GM12872 (cell line): ENCODE results near the gene STAB2.

Source experiments
- CTCF ChIP-seq: IDR thresholded peaks from 3 replicates; pipeline ENCODE4 v1.5.1; 2011; ENCODE audit warnings: low read depth, mild to moderate bottlenecking, low read length, moderate library complexity; ENCODE audit not compliant: insufficient read depth

The STAB2 gene

GRCh38 chr12:103677905-103678304, 90.8 kb downstream of the STAB2 start:
- TF ChIP-seq CTCF, result no peak

DNA sequence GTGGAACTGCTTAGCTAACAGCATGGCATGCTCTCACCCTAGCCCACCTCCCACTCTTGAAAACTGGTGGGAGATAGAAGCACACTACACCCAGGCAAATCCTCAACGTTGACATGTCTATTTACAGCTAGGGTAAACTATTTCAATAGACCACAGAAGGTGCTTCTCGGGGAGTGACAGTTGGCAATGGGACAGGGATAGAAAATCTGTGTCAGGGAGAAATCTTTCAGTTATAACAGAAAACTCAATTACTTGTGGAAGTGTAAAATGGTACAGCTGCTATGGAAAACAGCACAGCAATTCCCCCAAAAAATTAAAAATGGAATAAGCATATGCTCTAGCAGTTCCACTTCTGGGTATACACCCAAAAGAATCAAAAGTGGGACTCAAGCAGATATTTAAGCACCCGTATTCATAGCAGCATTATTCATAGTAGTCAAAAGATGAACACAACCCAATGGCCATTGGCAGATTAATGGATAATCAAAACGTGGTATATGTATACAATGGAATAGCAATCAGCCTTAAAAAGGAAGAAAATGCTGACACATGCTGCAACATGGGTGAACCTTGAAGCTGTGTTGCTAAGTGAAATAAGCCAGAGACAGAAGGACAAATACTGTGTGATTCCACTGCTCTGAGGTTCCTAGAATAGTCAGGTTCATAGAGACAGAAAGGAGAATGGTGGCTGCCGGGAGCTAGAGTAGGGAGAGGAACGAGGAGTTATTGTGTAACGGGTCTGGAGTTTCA, 92.5 kb downstream of the STAB2 start:
- TF ChIP-seq CTCF, result no peak

GRCh38 chr12:103680591-103681141, 93.6 kb downstream of the STAB2 start:
- TF ChIP-seq CTCF, result no peak

DNA sequence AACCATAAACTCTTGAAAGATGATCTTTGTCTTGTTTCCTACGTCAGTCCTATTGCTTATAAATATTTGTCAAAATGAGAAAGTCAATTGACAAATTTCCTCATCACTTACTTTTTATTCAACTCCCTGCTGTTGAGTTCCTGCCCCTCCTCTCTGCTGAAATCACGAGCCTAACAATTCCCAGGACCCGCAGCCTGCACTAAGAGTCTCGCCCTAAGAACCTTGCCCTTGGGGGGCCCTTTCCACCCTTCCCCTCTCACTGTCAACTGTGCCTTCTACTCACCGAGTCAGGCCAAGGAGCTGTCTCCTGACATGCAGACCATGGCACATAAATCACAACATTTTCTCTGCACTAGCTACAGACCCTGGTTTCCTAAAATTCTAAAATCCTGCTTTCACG, 99.0 kb downstream of the STAB2 start:
- no peak for TF ChIP-seq CTCF

GRCh38 chr12:103687253-103687652, 100.2 kb downstream of the STAB2 start:
- no peak for TF ChIP-seq CTCF

DNA sequence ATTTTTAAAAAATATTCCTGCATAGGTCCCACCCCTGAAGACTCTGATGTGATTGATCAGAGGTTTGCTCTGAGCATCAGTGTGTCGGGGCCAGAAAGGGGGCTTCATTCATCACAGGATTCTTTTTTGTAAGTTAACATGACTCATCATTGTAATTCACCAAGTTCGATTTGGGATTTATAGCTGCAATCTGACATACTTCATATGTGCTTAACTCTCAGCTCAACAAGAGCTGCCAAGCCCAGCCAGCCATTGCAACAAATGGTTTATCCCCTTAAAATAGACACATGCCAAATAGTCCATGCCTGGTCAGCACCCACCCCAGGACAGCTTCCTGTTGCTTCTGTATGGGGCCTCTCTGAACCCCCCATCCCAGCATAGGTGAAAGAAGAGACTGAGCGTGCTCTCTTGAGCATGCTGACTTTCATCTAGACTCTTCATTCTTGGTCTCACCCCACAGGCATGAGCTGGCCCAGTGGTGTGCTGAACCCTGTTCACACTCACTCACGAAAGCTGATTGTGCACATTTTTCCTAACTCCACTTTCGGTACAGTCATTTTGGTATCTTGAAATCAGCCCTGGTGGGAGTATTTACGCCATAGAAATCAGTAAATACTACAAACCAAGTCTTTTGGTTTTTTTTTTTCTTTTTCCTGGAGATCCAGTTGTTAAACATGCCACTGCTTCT, 101.4 kb downstream of the STAB2 start:
- TF ChIP-seq CTCF, result no peak

DNA sequence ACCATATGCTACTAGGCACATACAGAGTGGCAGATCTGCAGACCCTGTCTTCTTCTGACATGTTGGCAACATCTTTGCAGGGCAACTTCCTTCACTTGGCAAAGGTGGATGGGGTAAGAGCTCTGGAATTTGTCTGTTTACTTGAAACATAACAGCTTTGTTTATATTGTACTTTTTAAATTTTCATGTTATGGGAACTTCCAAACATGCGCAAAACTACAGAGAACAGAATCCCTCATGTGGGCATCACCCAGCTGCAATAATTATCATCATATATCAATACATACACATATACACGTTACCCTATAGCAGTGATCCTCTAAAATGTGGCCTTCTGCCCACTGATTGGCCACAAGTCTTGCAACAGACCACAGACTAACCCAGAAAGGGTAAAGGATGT, 103.4 kb downstream of the STAB2 start:
- no peak for TF ChIP-seq CTCF
